ENCODE results near the gene ROBO4.

- no peak for TF ChIP-seq CTCF (IDR thresholded peaks at IDR 0.05)
- no peak for TF ChIP-seq POLR2A (IDR thresholded peaks at IDR 0.05)
Observed at GRCh38 chr11:124898711-124899110, 1.0 kb upstream of the ROBO4 start.

Measured in Peyer's patch (tissue), 4 donors.